K562 (cell line): ENCODE results near the gene SERPINB11. TPM values are rescaled to one million over a fixed set of nuclear protein-coding genes. Genes with fewer than 3 reads are reported as not detected.

ENCODE experiments used
- ATAC-seq: fragments of 200-7000 bp; cut with Tn5 transposase; 3 replicates; pipeline ENCODE4 v1.9.1; 2020; ENCODE audit warnings: moderate library complexity
- BruUV-seq: library from RNA; stranded (reverse); fragments of 400-500 nt; replicated peaks from 2 replicates; lab custom pipeline; 2021; lab: Mats Ljungman, UMichigan
- CTCF ChIA-PET: fragments of 300-600 bp; formaldehyde crosslinking; extraction: SDS; loops from one replicate; lab custom pipeline; 2021; ENCODE audit warnings: low intra/inter-chr PET ratio; lab: Yijun Ruan, JAX
- POLR2A ChIA-PET: fragments of 300-600, 350-650 bp; sonication (Branson Sonifier 250); formaldehyde crosslinking; extraction: SDS; loops from one replicate; lab custom pipeline; 2021; ENCODE audit warnings: antibody characterized with exemption, inconsistent platforms; lab: Yijun Ruan, JAX
- DNase-seq, 4 experiments: peaks; one replicate each; pipeline versions ENCODE4 v3.0.0 to v3.0.0-alpha.2; 2011 to 2018; ENCODE audit warnings: low spot score in 3 of 4, mixed read lengths in 3 of 4; ENCODE audit errors: extremely low read depth in 1 of 4
- FAIRE-seq: peaks from 2 replicates; lab custom pipeline; 2011; peaks lifted over from hg19 to GRCh38; lab: Jason Lieb, UNC
- H2AFZ ChIP-seq: 2 replicates; pipeline ENCODE4 v1.6.0; 2011; ENCODE audit warnings: low read depth, low read length, control low read depth, inconsistent platforms
- H3K27ac ChIP-seq: fragments of 200-600 bp; 3 replicates; pipeline ENCODE4 v1.8.0; 2011; ENCODE audit warnings: low read depth, mild to moderate bottlenecking, control low read depth, inconsistent platforms, low read length, moderate library complexity, mixed read lengths; ENCODE audit errors: extremely low read depth
- H3K27me3 ChIP-seq, 2 experiments: fragments of 300-600 bp in 1 of 2; 2 replicates in 1 of 2; 3 replicates in 1 of 2; pipeline versions ENCODE4 v1.6.0 to v1.8.0; 2011; ENCODE audit warnings: inconsistent platforms in 2 of 2, low read length in 2 of 2, mild to moderate bottlenecking in 1 of 2, mixed read lengths in 1 of 2, moderate library complexity in 1 of 2; ENCODE audit not compliant: control insufficient read depth in 2 of 2, insufficient read depth in 2 of 2
- H3K36me3 ChIP-seq: fragments of 300-600 bp; 3 replicates; pipeline ENCODE4 v1.8.0; 2011; ENCODE audit warnings: mild to moderate bottlenecking, low read length, inconsistent platforms; ENCODE audit not compliant: control insufficient read depth, insufficient read depth
- H3K4me1 ChIP-seq, 2 experiments: fragments of 200-600 bp in 1 of 2; replicated peaks in 1 of 2; 2 replicates in 1 of 2; 3 replicates in 1 of 2; pipeline versions ENCODE4 v1.5.1 to v1.8.0; 2011; ENCODE audit warnings: inconsistent platforms in 2 of 2, low read length in 2 of 2, mild to moderate bottlenecking in 1 of 2, mixed read lengths in 1 of 2, moderate library complexity in 1 of 2; ENCODE audit not compliant: control insufficient read depth in 2 of 2, insufficient read depth in 2 of 2
- H3K4me2 ChIP-seq: 2 replicates; pipeline ENCODE4 v1.6.1; 2011; ENCODE audit warnings: low read length, control low read depth, inconsistent platforms, mixed read lengths; ENCODE audit not compliant: insufficient read depth
- H3K4me3 ChIP-seq: fragments of 200-600 bp; sonication (generic), shearing (Covaris generic); 2 replicates; pipeline ENCODE4 v1.5.1; 2016; ENCODE audit warnings: control low read depth, inconsistent platforms
- H3K79me2 ChIP-seq: fragments of 200-600 bp; 3 replicates; pipeline ENCODE4 v1.8.0; 2011; ENCODE audit warnings: low read length, inconsistent platforms; ENCODE audit not compliant: control insufficient read depth, insufficient read depth
- H3K9ac ChIP-seq, 2 experiments: 2 replicates each; pipeline versions ENCODE4 v1.6.0 to v1.6.1; 2011; ENCODE audit warnings: low read depth in 2 of 2, low read length in 2 of 2, control low read depth in 1 of 2, inconsistent platforms in 1 of 2, mild to moderate bottlenecking in 1 of 2, mixed read lengths in 1 of 2; ENCODE audit not compliant: insufficient read depth in 1 of 2
- H3K9me1 ChIP-seq: one replicate; pipeline ENCODE4 v1.6.0; 2011; ENCODE audit warnings: inconsistent platforms, mild to moderate bottlenecking, low read length, moderate library complexity; ENCODE audit not compliant: control insufficient read depth, insufficient read depth
- H3K9me3 ChIP-seq: replicated peaks from 2 replicates; pipeline ENCODE4 v1.5.1; 2011; ENCODE audit warnings: low read depth, low read length, inconsistent platforms; ENCODE audit not compliant: control insufficient read depth, insufficient read depth
- H4K20me1 ChIP-seq: replicated peaks from 2 replicates; pipeline ENCODE4 v1.6.1; 2011; ENCODE audit warnings: low read length, inconsistent platforms, mixed read lengths; ENCODE audit not compliant: control insufficient read depth, insufficient read depth
- HEY1 ChIP-seq: fragments of 250-450 bp; sonication (Bioruptor Pico); IDR thresholded peaks from 2 replicates; pipeline ENCODE4 v1.5.0; 2020; ENCODE audit warnings: mild to moderate bottlenecking, moderate library complexity, borderline replicate concordance
- SAFB ChIP-seq: fragments of 200-400 bp; formaldehyde crosslinking; IDR thresholded peaks from 2 replicates; pipeline ENCODE4 v1.6.1; 2017; ENCODE audit warnings: low read depth, low read length, borderline replicate concordance
- ZFX ChIP-seq: sonication (generic); formaldehyde crosslinking; IDR thresholded peaks from 2 replicates; pipeline ENCODE4 v1.8.0; 2022; ENCODE audit warnings: mild to moderate bottlenecking, missing genetic modification reagents, moderate library complexity
- WGBS: fragments of 100-300 bp; shearing (Covaris generic); methylation state at CpG from one replicate; pipeline ENCODE4 v1.1.6; 2016; ENCODE audit warnings: low coverage, mixed read lengths; ENCODE audit not compliant: insufficient coverage; ENCODE audit errors: missing lambda C conversion rate; 5-methylcytosine and 5-hydroxymethylcytosine counted together
- in situ Hi-C: fragments of 300-500 bp; cut with MboI; formaldehyde crosslinking; loops from 4 replicates; pipeline ENCODE4 v1.15.0; 2018; ENCODE audit warnings: inconsistent platforms, mixed read lengths
- intact Hi-C: fragments of 100-400 bp; cut with micrococcal nuclease; formaldehyde crosslinking; loops from 2 replicates; pipeline ENCODE4 v1.14.2; 2022
- polyA plus RNA-seq, 8 experiments: library from polyadenylated mRNA; depleted of rRNA in 4 of 8; stranded (reverse) in 5 of 8; unstranded in 3 of 8; fragments of >200 nt; fragmentation: Nextera tagmentation in 2 of 8; fragmentation: Illumina TruSeq in 1 of 8; extraction: Ambion mirVana in 2 of 8; extraction: Trizol in 1 of 8; gene quantifications; 2 replicates each; pipeline versions ENCODE4 v1.2.1 to v1.2.3, GENCODE V29; 2011 to 2014; ENCODE audit warnings: inconsistent platforms in 1 of 8, missing spikeins in 1 of 8
- total RNA-seq, 7 experiments: library from RNA; depleted of rRNA in 6 of 7; stranded (reverse); fragments of >200 nt in 6 of 7; fragmentation: Illumina TruSeq in 2 of 7; extraction: Trizol in 2 of 7; gene quantifications; 2 replicates each; pipeline versions ENCODE4 v1.2.1 to v1.2.3, GENCODE V29; 2011 to 2021; ENCODE audit warnings: low replicate concordance in 1 of 7
- TF ChIP-seq, protein P1 (sequence below): fragments of 200-800 bp; sonication (Bioruptor generic); IDR thresholded peaks from 2 replicates; pipeline ENCODE4 v1.6.1; 2016; ENCODE audit warnings: missing genetic modification characterization, missing compliant biosample characterization
- TF ChIP-seq, protein P2 (sequence below): sonication (generic); formaldehyde crosslinking; IDR thresholded peaks from 2 replicates; pipeline ENCODE4 v1.8.0; 2022; ENCODE audit warnings: mild to moderate bottlenecking, missing genetic modification reagents
- TF ChIP-seq, protein P3 (sequence below), 2 experiments: IDR thresholded peaks in 1 of 2; conservative IDR thresholded peaks in 1 of 2; 2 replicates each; pipeline ENCODE4 v1.6.1; 2016; ENCODE audit warnings: low read depth in 2 of 2, mild to moderate bottlenecking in 1 of 2, missing compliant biosample characterization in 1 of 2, missing genetic modification characterization in 1 of 2, moderate library complexity in 1 of 2
- TF ChIP-seq, protein P4 (sequence below): fragments of 250-450 bp; sonication (Bioruptor Pico); IDR thresholded peaks from 2 replicates; pipeline ENCODE4 v1.4.0; 2020; ENCODE audit warnings: mild to moderate bottlenecking, moderate library complexity

Gene SERPINB11
- total and polyA plus RNA-seq, 9 of the 15 experiments (the other 6 are each of a cell fraction or from before 2014, with no cell fraction given): not detected

DNA sequence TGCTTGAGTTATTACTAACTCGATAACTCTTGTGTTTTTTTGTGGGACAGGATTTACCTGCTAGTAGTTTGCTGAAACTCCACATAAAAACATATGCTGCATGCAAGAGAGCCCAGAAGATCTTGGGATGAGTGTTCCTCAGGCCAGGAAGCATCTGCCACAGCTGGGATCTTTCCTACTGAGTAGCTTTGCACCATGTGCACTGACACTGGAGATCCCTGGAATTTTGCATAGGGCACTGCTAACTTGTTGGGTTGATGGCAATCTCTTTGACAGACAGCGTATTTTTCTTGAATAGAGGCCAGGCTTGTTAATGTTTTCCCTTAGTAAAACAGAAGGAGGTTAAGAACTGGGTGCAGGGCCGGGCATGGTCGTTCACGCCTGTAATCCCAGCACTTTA is 808 bp upstream of the SERPINB11 start:
- ChIA-PET CTCF (no interaction called here), POLR2A (no interaction called here)
- Histone ChIP-seq H3K27me3 (no peaks in the 10 kb centered on the region), H3K27ac (no peak overlapping the region), H3K36me3 (no peaks in the 10 kb centered on the region), H3K4me1 (no peaks in the 10 kb centered on the region), H3K79me2 (no peaks in the 10 kb centered on the region), H2AFZ (no peak overlapping the region), H3K4me3 (no peak overlapping the region), H3K9me1 (no peaks in the 10 kb centered on the region), H3K4me2 (no peak overlapping the region), H3K9me3 (no peaks in the 10 kb centered on the region), H3K9ac (no peak overlapping the region), H4K20me1 (no peaks in the 10 kb centered on the region)
- ATAC-seq (no peak), FAIRE-seq (no peak), DNase-seq (no peak)
- BruUV-seq: no TSS peak
- in situ Hi-C loops: no loop called here
- intact Hi-C loops: no loop called here
- WGBS: 0% methylated on average over 5 of the region's 5 CpGs
- TF ChIP-seq, protein P1, sequence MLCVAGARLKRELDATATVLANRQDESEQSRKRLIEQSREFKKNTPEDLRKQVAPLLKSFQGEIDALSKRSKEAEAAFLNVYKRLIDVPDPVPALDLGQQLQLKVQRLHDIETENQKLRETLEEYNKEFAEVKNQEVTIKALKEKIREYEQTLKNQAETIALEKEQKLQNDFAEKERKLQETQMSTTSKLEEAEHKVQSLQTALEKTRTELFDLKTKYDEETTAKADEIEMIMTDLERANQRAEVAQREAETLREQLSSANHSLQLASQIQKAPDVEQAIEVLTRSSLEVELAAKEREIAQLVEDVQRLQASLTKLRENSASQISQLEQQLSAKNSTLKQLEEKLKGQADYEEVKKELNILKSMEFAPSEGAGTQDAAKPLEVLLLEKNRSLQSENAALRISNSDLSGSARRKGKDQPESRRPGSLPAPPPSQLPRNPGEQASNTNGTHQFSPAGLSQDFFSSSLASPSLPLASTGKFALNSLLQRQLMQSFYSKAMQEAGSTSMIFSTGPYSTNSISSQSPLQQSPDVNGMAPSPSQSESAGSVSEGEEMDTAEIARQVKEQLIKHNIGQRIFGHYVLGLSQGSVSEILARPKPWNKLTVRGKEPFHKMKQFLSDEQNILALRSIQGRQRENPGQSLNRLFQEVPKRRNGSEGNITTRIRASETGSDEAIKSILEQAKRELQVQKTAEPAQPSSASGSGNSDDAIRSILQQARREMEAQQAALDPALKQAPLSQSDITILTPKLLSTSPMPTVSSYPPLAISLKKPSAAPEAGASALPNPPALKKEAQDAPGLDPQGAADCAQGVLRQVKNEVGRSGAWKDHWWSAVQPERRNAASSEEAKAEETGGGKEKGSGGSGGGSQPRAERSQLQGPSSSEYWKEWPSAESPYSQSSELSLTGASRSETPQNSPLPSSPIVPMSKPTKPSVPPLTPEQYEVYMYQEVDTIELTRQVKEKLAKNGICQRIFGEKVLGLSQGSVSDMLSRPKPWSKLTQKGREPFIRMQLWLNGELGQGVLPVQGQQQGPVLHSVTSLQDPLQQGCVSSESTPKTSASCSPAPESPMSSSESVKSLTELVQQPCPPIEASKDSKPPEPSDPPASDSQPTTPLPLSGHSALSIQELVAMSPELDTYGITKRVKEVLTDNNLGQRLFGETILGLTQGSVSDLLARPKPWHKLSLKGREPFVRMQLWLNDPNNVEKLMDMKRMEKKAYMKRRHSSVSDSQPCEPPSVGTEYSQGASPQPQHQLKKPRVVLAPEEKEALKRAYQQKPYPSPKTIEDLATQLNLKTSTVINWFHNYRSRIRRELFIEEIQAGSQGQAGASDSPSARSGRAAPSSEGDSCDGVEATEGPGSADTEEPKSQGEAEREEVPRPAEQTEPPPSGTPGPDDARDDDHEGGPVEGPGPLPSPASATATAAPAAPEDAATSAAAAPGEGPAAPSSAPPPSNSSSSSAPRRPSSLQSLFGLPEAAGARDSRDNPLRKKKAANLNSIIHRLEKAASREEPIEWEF (CRISPR knock-in tag): no peak
- TF ChIP-seq HEY1 (CRISPR knock-in tag): no peak
- TF ChIP-seq SAFB: no peak
- TF ChIP-seq, protein P2, sequence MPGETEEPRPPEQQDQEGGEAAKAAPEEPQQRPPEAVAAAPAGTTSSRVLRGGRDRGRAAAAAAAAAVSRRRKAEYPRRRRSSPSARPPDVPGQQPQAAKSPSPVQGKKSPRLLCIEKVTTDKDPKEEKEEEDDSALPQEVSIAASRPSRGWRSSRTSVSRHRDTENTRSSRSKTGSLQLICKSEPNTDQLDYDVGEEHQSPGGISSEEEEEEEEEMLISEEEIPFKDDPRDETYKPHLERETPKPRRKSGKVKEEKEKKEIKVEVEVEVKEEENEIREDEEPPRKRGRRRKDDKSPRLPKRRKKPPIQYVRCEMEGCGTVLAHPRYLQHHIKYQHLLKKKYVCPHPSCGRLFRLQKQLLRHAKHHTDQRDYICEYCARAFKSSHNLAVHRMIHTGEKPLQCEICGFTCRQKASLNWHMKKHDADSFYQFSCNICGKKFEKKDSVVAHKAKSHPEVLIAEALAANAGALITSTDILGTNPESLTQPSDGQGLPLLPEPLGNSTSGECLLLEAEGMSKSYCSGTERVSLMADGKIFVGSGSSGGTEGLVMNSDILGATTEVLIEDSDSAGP: no peak
- TF ChIP-seq, protein P3, sequence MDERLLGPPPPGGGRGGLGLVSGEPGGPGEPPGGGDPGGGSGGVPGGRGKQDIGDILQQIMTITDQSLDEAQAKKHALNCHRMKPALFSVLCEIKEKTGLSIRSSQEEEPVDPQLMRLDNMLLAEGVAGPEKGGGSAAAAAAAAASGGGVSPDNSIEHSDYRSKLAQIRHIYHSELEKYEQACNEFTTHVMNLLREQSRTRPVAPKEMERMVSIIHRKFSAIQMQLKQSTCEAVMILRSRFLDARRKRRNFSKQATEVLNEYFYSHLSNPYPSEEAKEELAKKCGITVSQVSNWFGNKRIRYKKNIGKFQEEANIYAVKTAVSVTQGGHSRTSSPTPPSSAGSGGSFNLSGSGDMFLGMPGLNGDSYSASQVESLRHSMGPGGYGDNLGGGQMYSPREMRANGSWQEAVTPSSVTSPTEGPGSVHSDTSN (CRISPR knock-in tag; IDR thresholded peaks at IDR 0.05; ENCODE audit: low read depth): no peak
- TF ChIP-seq, protein P3 (tag; conservative IDR thresholded peaks at IDR 0.05; ENCODE audit: low read depth): no peak
- TF ChIP-seq ZFX: no peak
- TF ChIP-seq, protein P4, sequence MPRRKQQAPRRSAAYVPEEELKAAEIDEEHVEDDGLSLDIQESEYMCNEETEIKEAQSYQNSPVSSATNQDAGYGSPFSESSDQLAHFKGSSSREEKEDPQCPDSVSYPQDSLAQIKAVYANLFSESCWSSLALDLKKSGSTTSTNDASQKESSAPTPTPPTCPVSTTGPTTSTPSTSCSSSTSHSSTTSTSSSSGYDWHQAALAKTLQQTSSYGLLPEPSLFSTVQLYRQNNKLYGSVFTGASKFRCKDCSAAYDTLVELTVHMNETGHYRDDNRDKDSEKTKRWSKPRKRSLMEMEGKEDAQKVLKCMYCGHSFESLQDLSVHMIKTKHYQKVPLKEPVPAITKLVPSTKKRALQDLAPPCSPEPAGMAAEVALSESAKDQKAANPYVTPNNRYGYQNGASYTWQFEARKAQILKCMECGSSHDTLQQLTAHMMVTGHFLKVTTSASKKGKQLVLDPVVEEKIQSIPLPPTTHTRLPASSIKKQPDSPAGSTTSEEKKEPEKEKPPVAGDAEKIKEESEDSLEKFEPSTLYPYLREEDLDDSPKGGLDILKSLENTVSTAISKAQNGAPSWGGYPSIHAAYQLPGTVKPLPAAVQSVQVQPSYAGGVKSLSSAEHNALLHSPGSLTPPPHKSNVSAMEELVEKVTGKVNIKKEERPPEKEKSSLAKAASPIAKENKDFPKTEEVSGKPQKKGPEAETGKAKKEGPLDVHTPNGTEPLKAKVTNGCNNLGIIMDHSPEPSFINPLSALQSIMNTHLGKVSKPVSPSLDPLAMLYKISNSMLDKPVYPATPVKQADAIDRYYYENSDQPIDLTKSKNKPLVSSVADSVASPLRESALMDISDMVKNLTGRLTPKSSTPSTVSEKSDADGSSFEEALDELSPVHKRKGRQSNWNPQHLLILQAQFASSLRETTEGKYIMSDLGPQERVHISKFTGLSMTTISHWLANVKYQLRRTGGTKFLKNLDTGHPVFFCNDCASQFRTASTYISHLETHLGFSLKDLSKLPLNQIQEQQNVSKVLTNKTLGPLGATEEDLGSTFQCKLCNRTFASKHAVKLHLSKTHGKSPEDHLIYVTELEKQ (CRISPR knock-in tag): no peak
